ENCODE results near the gene FSIP1.

Gene FSIP1

DNA sequence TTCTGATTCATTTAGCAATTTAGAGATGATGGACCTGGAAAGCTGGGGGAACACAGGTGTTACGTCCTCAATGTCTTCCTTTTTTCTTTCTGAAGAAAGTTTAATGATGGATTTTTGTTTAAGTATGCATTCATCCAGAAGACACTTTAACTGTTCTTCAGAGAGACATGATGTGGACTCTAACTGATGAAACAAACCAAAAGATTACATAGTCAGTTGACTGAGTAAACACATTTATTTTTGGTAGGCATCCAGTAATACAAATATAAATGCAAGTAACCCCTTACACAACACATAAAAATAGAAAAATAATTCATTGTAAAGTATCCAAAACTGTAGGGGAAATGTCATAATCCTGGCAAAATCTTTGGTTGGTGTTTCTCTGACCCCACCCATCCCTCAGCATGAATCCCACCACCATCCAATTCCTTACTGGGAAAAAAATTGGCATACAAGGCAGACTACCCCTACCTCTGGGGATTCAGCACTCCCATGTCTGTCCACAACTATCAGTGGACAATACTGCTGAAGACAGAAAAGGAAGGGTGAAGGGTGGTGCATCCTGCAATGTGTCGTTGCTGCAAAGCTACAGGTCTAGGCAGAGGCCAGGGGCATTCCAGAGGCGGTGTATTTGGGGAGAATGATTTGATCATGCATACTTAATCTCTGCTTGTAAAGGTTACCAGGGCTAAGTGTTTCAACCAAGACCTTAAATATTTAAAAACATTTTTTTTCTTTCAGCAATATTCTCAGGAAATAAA is 164.4 kb downstream of the FSIP1 start:
- DNase-seq (ENCODE audit: low read depth in 2 of 2): no peak

DNA sequence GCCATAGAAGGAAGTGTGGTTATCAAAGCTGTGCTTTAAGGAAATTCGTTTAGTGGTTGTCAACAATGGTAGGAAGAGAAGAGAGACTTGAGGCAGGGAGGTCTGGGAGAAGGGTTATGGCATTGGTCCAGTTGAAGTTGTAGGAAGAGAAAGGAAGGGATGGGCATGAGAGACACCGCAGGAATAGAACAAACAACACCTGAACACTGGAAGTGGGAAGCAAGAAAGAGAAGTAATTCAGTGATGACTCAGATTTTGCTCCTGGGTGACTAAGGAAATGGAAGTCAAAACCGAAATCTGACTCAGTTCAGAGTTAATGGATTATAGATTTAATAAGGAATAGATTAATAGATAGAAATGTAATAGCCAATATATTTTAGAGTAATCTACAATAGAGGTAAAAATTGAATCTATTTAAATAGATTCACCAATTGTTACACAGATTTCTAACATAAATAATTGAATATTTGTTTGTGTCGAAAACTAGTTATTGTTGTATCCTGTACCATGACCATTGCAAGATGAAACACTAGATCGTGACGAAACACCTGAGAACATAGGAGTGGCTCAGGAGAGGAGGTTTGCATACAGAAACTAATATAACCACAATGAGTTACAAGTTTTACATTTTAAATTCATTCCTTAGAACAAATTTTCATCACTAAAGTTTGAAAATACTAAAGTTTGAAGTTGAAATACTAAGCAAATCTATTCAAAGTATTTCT is 165.7 kb downstream of the FSIP1 start:
- no peak for DNase-seq (ENCODE audit: low read depth in 2 of 2)

DNA sequence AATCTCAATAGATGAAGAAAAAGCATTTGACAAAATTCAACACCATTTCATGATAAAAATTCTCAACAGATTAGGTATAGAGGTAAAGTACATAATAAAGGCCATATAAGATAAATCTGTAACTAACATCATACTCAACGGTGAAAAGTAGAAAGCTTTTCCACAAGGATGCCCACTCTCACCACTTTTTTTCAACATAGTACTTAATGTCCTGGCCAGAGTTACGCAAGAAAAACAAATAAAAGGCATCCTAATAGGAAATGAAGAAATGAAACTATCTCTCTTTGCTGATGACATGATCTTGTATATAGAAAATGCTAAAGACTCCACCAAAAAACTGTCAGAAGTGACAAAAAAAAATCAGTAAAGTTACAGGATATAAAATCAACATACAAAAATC is 168.8 kb downstream of the FSIP1 start:
- DNase-seq (ENCODE audit: low read depth in 2 of 2): no peak

DNA sequence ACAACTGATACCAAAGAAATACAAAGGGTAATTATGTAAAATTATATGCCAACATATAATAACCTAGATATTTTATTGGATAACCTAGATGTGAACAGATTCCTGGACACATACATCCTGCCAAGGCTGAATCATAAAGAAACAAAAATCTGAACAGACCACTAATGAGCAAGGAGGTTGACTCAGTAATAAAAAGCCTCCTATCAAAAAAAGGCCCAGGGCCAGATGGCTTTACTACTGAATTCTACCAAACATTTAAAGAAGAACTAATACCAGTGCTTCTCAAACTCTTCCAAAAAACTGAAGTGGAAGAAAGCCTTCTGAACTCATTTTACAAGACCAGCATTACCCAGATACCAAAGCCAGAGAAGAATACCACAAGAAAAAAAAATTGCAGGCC is 169.4 kb downstream of the FSIP1 start:
- no peak for DNase-seq (ENCODE audit: low read depth in 2 of 2)

DNA sequence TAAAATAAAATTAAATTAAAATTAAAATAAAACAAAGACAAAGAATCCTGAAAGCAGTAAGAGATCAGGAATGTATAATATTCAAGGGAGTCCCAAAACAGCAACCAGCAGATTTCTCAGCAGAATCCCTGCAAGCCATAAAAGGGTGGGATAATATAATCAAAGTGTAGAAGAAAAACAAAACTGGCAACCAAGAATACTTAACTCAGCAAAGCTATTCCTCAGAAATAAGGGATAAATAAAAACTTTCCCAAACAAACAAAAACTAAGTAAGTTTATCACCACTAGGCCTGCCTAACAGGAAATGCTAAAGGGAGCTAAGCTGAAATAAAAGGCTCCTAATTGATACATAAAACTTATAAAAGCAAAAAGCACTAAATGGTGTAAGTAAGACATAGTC is 172.0 kb downstream of the FSIP1 start:
- no peak for DNase-seq (ENCODE audit: low read depth in 2 of 2)

DNA sequence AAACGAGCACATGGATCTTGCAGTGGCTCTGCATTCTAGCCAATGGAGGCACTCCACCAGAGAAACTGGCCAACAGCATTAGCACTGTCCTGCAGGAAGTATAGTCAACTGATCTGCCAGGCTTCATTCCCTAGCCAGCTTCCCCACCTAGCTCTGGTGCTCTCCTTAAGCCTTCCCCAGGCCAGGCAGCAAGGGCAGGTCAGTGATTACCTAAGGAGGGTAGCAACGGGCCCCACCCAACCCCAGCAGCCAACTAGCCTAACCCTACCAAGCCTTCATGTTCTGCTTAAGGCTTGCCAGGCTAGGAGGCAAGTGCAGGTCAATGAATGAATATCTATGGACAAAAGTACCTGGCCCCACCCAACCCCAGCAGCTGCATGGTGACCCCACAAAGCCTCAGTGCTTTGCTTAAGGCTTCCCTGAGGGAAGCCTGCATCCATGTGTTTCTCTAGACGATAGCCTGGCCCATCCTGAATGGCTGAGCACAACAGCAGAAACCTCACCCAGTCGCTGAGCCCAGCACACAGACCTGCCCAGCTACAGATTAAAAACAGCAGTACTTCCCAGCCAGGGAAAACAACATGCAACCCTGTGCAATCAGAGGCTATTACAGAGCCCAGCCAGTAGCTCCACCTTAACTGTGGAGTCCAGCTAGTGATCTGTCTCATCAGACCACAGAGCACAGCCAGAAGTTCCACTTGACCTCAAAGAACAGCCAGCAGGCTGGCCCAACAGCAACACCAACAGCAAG is 173.3 kb downstream of the FSIP1 start:
- DNase-seq (ENCODE audit: low read depth in 2 of 2): no peak

DNA sequence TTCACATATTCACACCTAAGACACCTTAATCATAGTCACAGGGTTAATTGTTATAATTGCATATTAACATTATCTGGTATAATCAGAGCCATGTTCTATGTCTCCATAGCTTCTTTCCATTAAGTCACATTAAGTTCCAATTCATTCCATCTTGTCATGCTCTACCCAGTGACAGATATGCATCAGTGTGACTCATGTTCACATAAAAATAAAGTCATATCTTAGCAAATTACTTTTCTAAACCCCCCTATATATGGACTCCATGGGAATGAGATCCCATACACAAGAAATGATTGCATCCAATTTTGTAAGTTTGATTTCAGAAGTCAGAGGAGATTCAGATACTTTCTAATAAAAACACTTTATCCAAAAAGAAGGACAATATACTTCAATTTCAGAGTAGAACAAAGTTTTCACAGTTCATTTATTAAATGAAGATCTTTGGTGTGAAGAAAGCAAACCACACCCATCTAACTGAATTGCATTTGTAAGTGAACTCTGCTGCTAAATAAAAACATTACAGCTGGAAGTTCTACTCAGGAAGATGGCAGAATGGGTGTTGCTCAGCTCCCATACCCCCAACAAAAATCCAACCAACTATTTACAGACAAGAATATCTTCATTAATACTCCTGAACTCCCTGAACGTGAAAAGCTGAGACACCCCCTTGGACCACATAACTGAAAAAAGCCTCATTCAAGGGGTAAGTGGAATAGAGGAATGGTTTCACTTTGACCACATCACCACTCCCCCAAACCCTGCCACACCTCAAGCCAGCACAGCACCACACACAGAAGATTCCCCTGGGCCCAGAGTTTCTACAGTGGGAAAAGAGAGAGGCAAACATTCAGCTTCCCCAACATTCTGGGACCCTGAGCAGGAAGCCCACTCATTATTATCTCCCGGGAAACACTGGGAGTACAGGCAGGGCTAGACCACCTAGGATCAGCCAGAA is 174.2 kb downstream of the FSIP1 start:
- no peak for DNase-seq (ENCODE audit: low read depth in 2 of 2)

DNA sequence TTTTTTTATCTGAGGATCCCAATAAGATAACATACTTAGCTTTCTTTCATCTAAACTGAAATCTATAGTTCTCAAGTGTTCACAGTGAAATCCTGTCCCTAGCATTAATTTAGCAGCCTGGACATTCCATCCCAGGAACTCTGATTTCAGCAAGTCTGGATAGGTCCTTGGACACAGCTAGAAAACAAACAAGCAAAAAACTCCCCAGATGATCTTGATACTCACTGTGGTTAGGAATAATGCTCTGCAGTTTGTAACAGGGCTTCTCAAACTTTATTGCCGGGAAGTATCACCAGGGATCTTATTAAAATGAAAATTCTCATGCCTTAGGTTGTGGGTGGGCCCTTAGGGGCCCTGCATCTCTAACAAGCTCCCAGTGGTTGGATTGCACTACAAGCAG is 177.5 kb downstream of the FSIP1 start:
- DNase-seq (ENCODE audit: low read depth in 2 of 2): no peak

DNA sequence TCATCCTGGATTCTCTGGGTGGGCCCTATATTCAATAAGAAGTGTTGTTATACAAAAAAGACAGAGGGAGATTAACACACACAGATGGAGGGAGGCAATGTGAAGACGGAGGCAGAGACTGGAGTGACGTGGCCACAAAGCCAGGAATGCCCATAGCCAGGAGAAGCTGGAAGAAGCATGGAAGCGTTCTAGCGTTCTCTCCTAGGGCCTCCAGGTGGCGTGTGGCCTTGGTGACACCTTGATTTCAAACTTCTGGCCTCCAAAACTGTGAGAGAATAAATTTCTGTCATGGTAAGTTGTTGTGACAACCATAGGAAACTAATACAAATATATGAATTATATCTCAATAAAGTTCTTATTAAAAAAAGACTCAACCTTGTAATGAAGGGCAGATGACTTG is 180.5 kb downstream of the FSIP1 start:
- DNase-seq (ENCODE audit: low read depth in 2 of 2): no peak

DNA sequence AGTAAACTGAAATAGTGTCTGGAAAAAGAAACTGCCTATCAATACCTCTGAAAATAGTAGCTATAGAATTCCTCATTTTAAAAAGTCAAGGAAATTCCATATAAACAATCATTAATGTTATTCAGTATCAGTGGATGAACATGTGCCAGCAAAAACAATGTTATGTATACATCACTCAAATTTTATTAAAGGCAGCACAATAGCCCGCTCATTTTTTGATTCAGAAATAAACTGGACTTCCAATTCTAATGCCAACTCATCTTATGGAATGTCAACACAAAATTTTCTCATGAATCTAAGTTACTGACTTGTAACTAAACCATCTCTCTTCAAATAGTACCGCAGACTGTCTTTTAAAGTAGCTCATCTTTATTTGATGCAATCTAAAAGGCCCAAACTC is 182.8 kb downstream of the FSIP1 start:
- peak; percentile 4 to 9 for DNase-seq (ENCODE audit: low read depth in 2 of 2)

DNA sequence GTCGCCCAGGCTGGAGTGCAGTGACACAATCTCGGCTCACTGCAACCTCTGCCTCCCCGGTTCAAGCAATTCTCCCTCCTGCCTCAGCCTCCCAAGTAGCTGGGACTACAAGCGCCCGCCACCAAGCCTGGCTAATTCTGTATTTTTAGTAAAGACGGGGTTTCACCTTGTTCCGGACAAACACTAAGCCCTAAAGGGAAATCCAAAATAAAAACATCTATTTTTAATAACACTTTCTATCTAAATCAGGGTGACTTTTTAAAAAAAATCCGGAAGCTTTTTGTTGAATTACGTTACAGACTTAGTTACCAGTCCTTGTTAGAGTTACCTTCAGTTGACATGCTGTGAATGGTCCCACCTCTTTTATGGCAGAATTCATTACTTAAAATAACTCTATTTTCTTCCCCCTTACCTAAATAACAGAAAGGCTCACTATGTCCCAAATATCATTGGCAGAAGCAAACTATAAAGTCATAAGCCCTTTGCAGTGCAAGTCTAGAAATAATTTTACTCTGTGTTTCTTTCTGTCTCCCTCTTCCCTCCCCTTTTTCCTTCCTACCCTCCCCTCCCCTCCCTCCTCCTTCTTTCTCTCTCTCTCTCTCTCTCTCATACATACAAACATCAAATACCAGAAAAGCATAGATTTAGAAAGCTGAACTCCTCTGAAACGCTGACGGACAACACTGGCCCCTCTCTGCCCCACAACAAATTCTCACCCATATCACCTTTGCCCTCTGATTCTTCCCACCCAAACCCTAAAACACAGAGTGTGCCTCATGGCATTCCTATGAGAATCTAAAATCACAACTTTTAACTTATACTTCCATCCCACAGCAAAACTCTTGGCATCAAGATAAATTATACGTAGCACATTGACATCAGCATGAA is 183.4 kb downstream of the FSIP1 start:
- peak; percentile 30 to 32 for DNase-seq (ENCODE audit: low read depth in 2 of 2)

DNA sequence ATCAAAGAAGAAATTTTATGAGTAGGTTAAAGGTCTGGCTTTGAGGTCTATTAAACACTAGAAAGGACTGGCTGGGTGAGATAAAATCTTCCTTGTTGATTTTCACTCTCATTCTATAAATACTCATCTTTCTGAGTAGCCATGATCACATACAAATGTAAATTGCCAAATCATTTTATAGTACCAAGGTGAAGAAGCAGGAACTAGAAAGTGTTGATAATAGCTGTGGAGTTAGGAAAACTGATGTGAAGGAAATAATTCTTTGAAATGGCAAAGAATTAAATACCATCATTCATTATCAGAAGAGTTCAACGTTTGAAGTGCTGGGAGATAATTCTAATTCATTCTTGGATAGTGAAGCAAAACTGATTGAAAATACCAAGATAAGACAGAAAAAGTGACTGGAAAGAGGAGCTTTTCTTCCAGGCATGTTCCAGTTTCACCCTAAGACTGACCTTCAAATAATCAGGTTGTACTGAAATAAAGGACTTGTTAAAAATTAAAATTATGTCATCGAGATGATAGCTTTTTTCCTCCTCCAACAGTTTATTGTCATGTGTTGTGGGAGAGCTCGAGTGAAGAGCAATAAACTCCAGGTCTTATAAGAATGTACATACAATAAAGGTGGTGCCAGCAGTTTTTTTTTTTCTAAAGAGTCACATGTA is 184.3 kb downstream of the FSIP1 start:
- peak; percentile 69 to 70 for DNase-seq (ENCODE audit: low read depth in 2 of 2)

DNA sequence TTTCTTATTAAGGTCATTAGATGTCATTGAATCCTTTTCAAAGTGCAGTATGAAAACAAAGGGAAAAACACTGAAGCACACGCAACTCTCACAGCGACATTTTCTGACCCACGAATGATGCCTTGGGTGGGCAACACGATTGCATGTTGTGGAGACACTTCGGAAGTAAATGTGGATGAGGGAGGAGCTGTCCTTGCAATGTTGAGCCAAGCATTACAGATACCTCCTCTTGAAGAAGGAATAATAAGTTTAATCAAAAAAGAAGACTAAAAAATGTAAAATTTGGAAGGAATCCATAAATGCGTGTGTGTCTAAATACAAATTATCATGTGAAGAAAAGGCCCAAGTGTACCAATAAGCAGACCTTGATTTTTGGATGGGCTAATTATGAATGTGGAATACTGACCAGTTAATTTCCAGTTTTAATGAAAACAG is 184.9 kb downstream of the FSIP1 start:
- peak; percentile 78 to 85 for DNase-seq (ENCODE audit: low read depth in 2 of 2)

DNA sequence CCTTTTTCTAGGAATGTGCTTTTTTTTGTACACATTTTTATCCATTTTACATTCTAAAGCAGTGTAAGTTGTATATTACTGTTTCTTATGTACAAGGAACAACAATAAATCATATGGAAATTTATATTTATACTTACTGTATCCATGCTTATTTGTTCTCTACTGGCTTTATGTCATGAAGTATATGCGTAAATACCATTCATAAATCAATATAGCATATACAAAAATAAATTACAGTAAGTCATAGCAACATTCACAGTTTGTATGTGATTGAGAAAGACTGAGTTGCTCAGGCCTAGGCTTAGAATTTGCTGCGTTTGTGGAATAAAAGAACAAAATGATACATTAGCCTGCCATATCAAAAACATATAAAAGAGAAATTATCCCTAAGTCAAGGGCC is 185.3 kb downstream of the FSIP1 start:
- no peak for DNase-seq (ENCODE audit: low read depth in 2 of 2)

DNA sequence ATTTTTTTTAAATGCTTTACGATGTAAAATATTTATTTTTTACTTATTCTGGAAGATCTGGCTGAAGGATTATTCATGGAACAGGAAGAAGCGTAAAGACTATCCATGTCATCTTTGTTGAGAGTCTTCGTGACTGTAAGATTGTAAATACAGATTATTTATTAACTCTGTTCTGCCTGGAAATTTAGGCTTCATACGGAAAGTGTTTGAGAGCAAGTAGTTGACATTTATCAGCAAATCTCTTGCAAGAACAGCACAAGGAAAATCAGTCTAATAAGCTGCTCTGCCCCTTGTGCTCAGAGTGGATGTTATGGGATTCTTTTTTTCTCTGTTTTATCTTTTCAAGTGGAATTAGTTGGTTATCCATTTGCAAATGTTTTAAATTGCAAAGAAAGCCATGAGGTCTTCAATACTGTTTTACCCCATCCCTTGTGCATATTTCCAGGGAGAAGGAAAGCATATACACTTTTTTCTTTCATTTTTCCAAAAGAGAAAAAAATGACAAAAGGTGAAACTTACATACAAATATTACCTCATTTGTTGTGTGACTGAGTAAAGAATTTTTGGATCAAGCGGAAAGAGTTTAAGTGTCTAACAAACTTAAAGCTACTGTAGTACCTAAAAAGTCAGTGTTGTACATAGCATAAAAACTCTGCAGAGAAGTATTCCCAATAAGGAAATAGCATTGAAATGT is 186.1 kb downstream of the FSIP1 start:
- DNase-seq (ENCODE audit: low read depth in 2 of 2): peak; percentile 27 to 32

DNA sequence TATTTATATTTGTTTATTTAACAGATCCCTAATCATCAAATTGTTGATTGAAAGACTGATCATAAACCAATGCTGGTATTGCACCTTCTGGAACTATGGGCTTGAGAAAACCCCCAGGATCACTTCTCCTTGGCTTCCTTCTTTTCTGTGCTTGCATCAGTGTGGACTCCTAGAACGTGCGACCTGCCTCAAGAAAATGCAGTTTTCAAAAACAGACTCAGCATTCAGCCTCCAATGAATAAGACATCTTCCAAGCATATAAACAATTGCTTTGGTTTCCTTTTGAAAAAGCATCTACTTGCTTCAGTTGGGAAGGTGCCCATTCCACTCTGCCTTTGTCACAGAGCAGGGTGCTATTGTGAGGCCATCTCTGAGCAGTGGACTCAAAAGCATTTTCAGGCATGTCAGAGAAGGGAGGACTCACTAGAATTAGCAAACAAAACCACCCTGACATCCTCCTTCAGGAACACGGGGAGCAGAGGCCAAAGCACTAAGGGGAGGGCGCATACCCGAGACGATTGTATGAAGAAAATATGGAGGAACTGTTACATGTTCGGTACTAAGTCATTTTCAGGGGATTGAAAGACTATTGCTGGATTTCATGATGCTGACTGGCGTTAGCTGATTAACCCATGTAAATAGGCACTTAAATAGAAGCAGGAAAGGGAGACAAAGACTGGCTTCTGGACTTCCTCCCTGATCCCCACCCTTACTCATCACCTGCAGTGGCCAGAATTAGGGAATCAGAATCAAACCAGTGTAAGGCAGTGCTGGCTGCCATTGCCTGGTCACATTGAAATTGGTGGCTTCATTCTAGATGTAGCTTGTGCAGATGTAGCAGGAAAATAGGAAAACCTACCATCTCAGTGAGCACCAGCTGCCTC is 187.1 kb downstream of the FSIP1 start:
- DNase-seq (ENCODE audit: low read depth in 2 of 2): peak; percentile 20 to 31

DNA sequence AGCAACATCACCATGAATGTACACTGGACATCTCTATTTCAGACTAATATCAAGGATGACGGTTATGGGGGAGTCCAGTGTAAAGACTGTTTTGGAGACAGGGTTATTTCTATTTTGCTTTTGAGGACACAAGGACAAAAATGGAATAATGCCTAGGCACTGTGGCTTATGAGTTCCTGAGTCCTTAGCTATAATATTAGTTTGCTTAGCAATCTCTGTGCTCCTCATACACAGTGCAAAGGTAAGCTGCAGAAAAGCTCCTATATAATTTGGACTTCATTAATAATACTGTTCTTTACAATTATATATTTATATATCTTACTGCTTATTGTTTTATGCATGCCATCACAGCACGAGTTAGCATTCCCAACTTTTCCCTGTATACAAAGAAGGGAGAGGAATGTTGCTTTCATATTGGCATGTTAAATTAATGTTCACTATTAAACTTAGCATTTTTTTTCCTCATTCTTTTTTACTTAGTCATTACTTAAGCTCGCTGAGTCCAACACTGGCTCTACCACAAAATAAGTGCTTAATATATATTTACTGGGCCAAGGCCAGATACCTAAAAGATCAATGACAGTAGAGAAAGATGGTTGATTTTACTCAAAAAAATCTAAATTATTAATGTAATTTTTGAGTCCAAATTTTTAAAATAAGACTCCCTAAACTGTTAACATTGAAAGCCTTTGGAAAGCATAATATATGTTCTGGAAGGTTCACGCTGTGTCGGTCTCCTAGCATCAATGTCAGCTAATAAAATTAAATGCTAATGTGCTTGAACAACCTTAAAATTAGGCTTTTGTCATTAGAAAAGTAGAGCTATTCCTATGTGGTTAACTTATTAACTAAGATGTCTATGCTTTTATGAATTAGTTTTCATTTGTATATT is 187.9 kb downstream of the FSIP1 start:
- peak; percentile 21 to 35 for DNase-seq (ENCODE audit: low read depth in 2 of 2)
